ENCODE data around the gene BICC1. TPM values are rescaled to one million over a fixed set of nuclear protein-coding genes. Genes with fewer than 3 reads are reported as not detected.

BICC1 gene
- total RNA-seq, 1 donor from 2014 or later = not detected

- DNase-seq (ENCODE audit: low read depth in 2 of 2) = no peak
Measured at GRCh38 chr10:58780476-58780875, 267.8 kb downstream of the BICC1 start.

- DNase-seq (ENCODE audit: low read depth in 2 of 2) = peak; percentile 7 to 12
Measured at GRCh38 chr10:58781873-58782488, 269.3 kb downstream of the BICC1 start.

- no peak for DNase-seq (ENCODE audit: low read depth in 2 of 2)
Measured at GRCh38 chr10:58782876-58783851, 270.5 kb downstream of the BICC1 start.

GRCh38 chr10:58784361-58784760, 271.7 kb downstream of the BICC1 start:
- no peak for DNase-seq (ENCODE audit: low read depth in 2 of 2)

GRCh38 chr10:58785354-58785753, 272.7 kb downstream of the BICC1 start:
- no peak for DNase-seq (ENCODE audit: low read depth in 2 of 2)

- DNase-seq (ENCODE audit: low read depth in 2 of 2) = no peak
Measured at GRCh38 chr10:58791137-58791536, 278.5 kb downstream of the BICC1 start.

GRCh38 chr10:58795560-58795959, 282.9 kb downstream of the BICC1 start:
- no peak for DNase-seq (ENCODE audit: low read depth in 2 of 2)

GRCh38 chr10:58796242-58796641, 283.6 kb downstream of the BICC1 start:
- no peak for DNase-seq (ENCODE audit: low read depth in 2 of 2)

- no peak for DNase-seq (ENCODE audit: low read depth in 2 of 2)
Measured at GRCh38 chr10:58796824-58797223, 284.2 kb downstream of the BICC1 start.

GRCh38 chr10:58797356-58797755, 284.7 kb downstream of the BICC1 start:
- no peak for DNase-seq (ENCODE audit: low read depth in 2 of 2)

- no peak for DNase-seq (ENCODE audit: low read depth in 2 of 2)
Measured at GRCh38 chr10:58802047-58802446, 289.4 kb downstream of the BICC1 start.

- DNase-seq (ENCODE audit: low read depth in 2 of 2) = no peak
Measured at GRCh38 chr10:58806323-58806722, 293.7 kb downstream of the BICC1 start.

GRCh38 chr10:58806970-58807628, 294.4 kb downstream of the BICC1 start:
- no peak for DNase-seq (ENCODE audit: low read depth in 2 of 2)

- DNase-seq (ENCODE audit: low read depth in 2 of 2) = no peak
Measured at GRCh38 chr10:58807629-58808022, 295.0 kb downstream of the BICC1 start.

- DNase-seq (ENCODE audit: low read depth in 2 of 2) = no peak
Measured at GRCh38 chr10:58810751-58811150, 298.1 kb downstream of the BICC1 start.

- no peak for DNase-seq (ENCODE audit: low read depth in 2 of 2)
Measured at GRCh38 chr10:58813573-58813972, 300.9 kb downstream of the BICC1 start.

- no peak for DNase-seq (ENCODE audit: low read depth in 2 of 2)
Measured at GRCh38 chr10:58817201-58817846, 304.7 kb downstream of the BICC1 start.

GRCh38 chr10:58818900-58819299, 306.2 kb downstream of the BICC1 start:
- DNase-seq (ENCODE audit: low read depth in 2 of 2) = no peak

- DNase-seq (ENCODE audit: low read depth in 2 of 2) = no peak
Measured at GRCh38 chr10:58820386-58820785, 307.7 kb downstream of the BICC1 start.

GRCh38 chr10:58820861-58821751, 308.4 kb downstream of the BICC1 start:
- no peak for DNase-seq (ENCODE audit: low read depth in 2 of 2)

- no peak for DNase-seq (ENCODE audit: low read depth in 2 of 2)
Measured at GRCh38 chr10:58821752-58822056, 309.0 kb downstream of the BICC1 start.
